HG02840 (cell line): ENCODE results near the gene ASRGL1.
"Not testable (repeated sequence)": the region's sequence is repeated elsewhere in the genome, so short reads cannot be mapped to it uniquely, and the experiment has no call there.

ENCODE experiments used
- ATAC-seq: cut with Tn5 transposase; IDR thresholded peaks from one replicate; pipeline ENCODE4 v1.9.1; 2021; ENCODE audit warnings: mild to moderate bottlenecking, moderate library complexity, moderate number of reproducible peaks; ENCODE audit not compliant: unreplicated experiment, low FRiP score

The ASRGL1 gene

GRCh38 chr11:62352355-62353336 is 15.4 kb downstream of the ASRGL1 start:
- ATAC-seq: no peak

GRCh38 chr11:62353841-62354240 is 16.6 kb downstream of the ASRGL1 start:
- ATAC-seq: no peak

GRCh38 chr11:62358273-62358672 is 21.0 kb downstream of the ASRGL1 start:
- no peak for ATAC-seq

GRCh38 chr11:62359475-62359874 is 22.2 kb downstream of the ASRGL1 start:
- no peak for ATAC-seq

GRCh38 chr11:62360685-62361084 is 23.4 kb downstream of the ASRGL1 start:
- no peak for ATAC-seq

GRCh38 chr11:62368861-62369477 is 31.7 kb downstream of the ASRGL1 start:
- not testable (repeated sequence) for ATAC-seq

GRCh38 chr11:62370743-62371440 is 33.6 kb downstream of the ASRGL1 start:
- no peak for ATAC-seq

GRCh38 chr11:62372871-62373270 is 35.6 kb downstream of the ASRGL1 start:
- no peak for ATAC-seq

- ATAC-seq: no peak
Measured at GRCh38 chr11:62373464-62374119, 36.3 kb downstream of the ASRGL1 start.

GRCh38 chr11:62374801-62375200 is 37.6 kb downstream of the ASRGL1 start:
- no peak for ATAC-seq

GRCh38 chr11:62378459-62379063 is 41.3 kb downstream of the ASRGL1 start:
- not testable (repeated sequence) for ATAC-seq

- not testable (repeated sequence) for ATAC-seq
Measured at GRCh38 chr11:62379586-62379985, 42.3 kb downstream of the ASRGL1 start.

- not testable (repeated sequence) for ATAC-seq
Measured at GRCh38 chr11:62380821-62381245, 43.6 kb downstream of the ASRGL1 start.

GRCh38 chr11:62383822-62384221 is 46.6 kb downstream of the ASRGL1 start:
- no peak for ATAC-seq

GRCh38 chr11:62386083-62386482 is 48.8 kb downstream of the ASRGL1 start:
- ATAC-seq: not testable (repeated sequence)

GRCh38 chr11:62387381-62387780 is 50.1 kb downstream of the ASRGL1 start:
- ATAC-seq: no peak

- no peak for ATAC-seq
Measured at GRCh38 chr11:62388999-62389398, 51.8 kb downstream of the ASRGL1 start.

GRCh38 chr11:62390237-62390636 is 53.0 kb downstream of the ASRGL1 start:
- no peak for ATAC-seq

- ATAC-seq: no peak
Measured at GRCh38 chr11:62390722-62391121, 53.5 kb downstream of the ASRGL1 start.
